ENCODE results near the gene TRA2B.

- no peak for TF ChIP-seq CTCF (IDR thresholded peaks at IDR 0.05 in 2 of 3, conservative IDR thresholded peaks at IDR 0.05 in 1 of 3; ENCODE audit: borderline replicate concordance in 1 of 3, insufficient read depth in 1 of 3, low read depth in 2 of 3, low read length in 2 of 3)
- no peak for TF ChIP-seq MAX (IDR thresholded peaks at IDR 0.05)
- no peak for TF ChIP-seq TCF7L2 (IDR thresholded peaks at IDR 0.05; ENCODE audit: borderline replicate concordance, extremely low read depth, insufficient read depth, insufficient read length)
- no peak for TF ChIP-seq ZNF274 (IDR thresholded peaks at IDR 0.05; ENCODE audit: low read depth, low read length)
- TF ChIP-seq POLR2AphosphoS5 (IDR thresholded peaks at IDR 0.05; ENCODE audit: low read depth, low read length): no peak
- no peak for TF ChIP-seq EZH2 (IDR thresholded peaks at IDR 0.05)
Measured at GRCh38 chr3:185954366-185954723, 16.5 kb upstream of the TRA2B start.

Data from HCT116 (cell line).